PC-3 (cell line): Measurements from ENCODE around the gene TNFSF8.

Experiments
- EZH2 ChIP-seq: fragments of 300-600 bp; sonication (generic); IDR thresholded peaks from one replicate; pipeline ENCODE4 v1.6.1; 2017; ENCODE audit warnings: antibody characterized with exemption, mild to moderate bottlenecking, low read length; ENCODE audit not compliant: unreplicated experiment
- TF ChIP-seq, protein P1 (sequence below): fragments of 300-600 bp; sonication (generic); conservative IDR thresholded peaks from 2 replicates; pipeline ENCODE4 v1.5.1; 2017; ENCODE audit warnings: antibody characterized with exemption, low read depth, mild to moderate bottlenecking, low read length

DNA sequence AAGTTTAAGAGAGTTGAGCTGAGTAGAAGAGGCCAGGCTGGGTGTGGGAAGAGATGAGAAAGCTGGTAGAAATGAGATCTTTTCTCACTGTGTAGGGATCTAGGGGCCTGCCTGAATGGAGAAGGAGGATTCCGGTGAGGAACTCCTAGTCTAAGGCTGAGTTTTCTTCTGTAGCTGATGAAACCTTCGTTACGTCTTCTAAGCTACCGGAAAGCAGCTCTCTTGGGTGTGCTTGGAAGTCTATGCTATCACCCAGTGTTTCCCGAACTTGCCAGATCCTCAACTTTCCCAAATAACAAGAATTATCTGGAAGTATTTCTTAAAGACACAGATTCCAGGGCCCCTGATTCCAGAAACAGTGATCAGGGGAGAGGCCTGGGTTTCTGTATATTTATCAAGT lies 69.1 kb downstream of the TNFSF8 start:
- no peak for TF ChIP-seq EZH2
- TF ChIP-seq, protein P1, sequence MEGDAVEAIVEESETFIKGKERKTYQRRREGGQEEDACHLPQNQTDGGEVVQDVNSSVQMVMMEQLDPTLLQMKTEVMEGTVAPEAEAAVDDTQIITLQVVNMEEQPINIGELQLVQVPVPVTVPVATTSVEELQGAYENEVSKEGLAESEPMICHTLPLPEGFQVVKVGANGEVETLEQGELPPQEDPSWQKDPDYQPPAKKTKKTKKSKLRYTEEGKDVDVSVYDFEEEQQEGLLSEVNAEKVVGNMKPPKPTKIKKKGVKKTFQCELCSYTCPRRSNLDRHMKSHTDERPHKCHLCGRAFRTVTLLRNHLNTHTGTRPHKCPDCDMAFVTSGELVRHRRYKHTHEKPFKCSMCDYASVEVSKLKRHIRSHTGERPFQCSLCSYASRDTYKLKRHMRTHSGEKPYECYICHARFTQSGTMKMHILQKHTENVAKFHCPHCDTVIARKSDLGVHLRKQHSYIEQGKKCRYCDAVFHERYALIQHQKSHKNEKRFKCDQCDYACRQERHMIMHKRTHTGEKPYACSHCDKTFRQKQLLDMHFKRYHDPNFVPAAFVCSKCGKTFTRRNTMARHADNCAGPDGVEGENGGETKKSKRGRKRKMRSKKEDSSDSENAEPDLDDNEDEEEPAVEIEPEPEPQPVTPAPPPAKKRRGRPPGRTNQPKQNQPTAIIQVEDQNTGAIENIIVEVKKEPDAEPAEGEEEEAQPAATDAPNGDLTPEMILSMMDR, result no peak
